Activated naive CD4-positive, alpha-beta T cell treated with anti-CD3 and anti-CD28 coated beads, Interleukin-2, amount 50 U/mL, for 24 hours (primary cell): ENCODE measurements around the gene MALL.
"Not testable (repeated sequence)": the region's sequence is repeated elsewhere in the genome, so short reads cannot be mapped to it uniquely, and the experiment has no call there.

Source experiments
- H3K27ac Mint-ChIP-seq: one replicate; pipeline ENCODE4 v1.8.0; 2021; ENCODE audit warnings: mild to moderate bottlenecking, mixed read lengths
- H3K27me3 Mint-ChIP-seq: one replicate; pipeline ENCODE4 v1.8.0; 2021; ENCODE audit warnings: mixed read lengths
- H3K36me3 Mint-ChIP-seq: one replicate; pipeline ENCODE4 v1.8.0; 2021; ENCODE audit warnings: mixed read lengths
- H3K4me1 Mint-ChIP-seq: one replicate; pipeline ENCODE4 v1.8.0; 2021; ENCODE audit warnings: mixed read lengths
- H3K4me3 Mint-ChIP-seq: one replicate; pipeline ENCODE4 v1.8.0; 2021; ENCODE audit warnings: mild to moderate bottlenecking, mixed read lengths
- H3K9me3 Mint-ChIP-seq: one replicate; pipeline ENCODE4 v1.8.0; 2021; ENCODE audit warnings: mixed read lengths

The MALL gene

DNA sequence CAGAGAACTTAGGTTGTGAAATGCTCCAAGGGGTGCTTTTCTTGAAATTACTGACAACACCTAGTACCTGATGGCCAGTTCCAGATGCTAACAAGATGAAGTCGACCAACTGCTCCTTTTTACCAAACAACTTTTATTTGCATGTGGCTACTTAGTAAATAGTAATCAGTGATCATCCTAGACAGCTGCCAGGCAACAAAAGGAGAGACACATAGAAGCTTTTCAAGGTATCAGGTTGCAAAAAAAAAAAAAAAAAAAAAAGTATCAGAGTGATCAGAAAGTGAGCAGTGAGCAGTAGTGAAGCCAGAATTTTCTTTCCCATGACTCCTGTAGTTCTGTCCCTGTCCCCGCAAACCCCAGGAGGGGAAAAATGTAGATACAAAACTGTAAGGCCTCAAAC lies 31.9 kb downstream of the MALL start:
- not testable (repeated sequence) for H3K4me3 Mint-ChIP-seq, H3K27me3 Mint-ChIP-seq, H3K9me3 Mint-ChIP-seq, H3K36me3 Mint-ChIP-seq, H3K4me1 Mint-ChIP-seq, H3K27ac Mint-ChIP-seq

DNA sequence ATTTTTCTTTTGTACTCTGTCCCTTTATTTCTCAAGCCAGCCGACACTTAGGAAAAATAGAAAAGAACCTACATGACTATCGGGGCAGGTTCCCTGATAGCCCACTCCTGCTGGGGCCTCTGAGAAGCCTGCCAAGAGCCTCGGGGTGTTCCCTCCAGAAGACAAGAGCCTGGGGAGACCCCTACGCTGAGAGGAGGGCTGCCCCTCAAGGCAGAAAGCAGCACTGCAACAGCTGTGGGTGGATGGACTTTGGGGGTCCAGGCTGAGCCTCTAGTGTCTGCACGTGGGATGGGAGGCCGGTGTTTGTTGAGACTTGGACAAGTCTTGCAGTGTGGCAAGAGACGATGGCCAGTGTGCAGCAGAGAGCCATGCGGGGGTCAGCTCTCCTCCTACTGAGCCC lies 32.5 kb downstream of the MALL start:
- not testable (repeated sequence) for H3K27me3 Mint-ChIP-seq, H3K27ac Mint-ChIP-seq, H3K4me3 Mint-ChIP-seq, H3K36me3 Mint-ChIP-seq, H3K4me1 Mint-ChIP-seq, H3K9me3 Mint-ChIP-seq

DNA sequence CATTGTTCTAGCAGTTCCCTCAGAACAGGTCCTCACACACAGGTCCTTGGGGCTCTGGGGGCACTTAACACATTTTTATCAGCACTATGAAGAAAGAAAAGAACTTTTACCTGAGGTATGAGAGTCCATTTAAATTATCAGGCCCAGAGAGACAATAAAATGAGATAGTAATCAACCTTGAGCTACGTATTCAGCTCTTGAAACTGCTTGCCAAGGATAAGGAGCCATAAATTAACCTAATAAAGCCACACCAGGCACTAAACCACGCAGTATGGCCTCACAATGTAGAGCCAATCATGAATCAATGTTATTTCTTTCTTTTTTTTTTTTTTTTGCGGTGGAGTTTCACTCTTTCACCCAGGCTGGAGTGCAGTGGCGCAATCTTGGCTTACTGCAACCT lies 37.5 kb downstream of the MALL start:
- H3K36me3 Mint-ChIP-seq, H3K27ac Mint-ChIP-seq, H3K9me3 Mint-ChIP-seq, H3K4me1 Mint-ChIP-seq, H3K27me3 Mint-ChIP-seq, H3K4me3 Mint-ChIP-seq: not testable (repeated sequence)

DNA sequence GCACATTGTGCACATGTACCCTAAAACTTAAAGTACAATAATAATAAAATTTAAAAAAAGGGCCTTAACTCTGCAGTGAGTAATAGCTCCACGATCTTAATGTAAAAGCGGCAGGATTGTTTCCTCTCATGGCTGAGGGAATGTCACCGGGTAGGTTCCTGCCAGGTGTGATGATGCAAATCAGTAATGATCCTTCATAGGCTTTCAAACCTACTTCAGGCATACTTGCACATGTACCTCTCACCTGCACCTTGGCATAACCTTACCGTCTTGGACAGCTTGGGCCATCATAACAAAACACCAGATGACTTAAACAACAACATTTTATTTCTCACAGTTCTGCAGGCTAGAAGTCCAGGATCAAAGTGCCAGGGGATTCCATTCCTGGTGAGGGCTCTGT lies 39.7 kb downstream of the MALL start:
- not testable (repeated sequence) for H3K4me3 Mint-ChIP-seq, H3K27ac Mint-ChIP-seq, H3K27me3 Mint-ChIP-seq, H3K9me3 Mint-ChIP-seq, H3K4me1 Mint-ChIP-seq, H3K36me3 Mint-ChIP-seq

DNA sequence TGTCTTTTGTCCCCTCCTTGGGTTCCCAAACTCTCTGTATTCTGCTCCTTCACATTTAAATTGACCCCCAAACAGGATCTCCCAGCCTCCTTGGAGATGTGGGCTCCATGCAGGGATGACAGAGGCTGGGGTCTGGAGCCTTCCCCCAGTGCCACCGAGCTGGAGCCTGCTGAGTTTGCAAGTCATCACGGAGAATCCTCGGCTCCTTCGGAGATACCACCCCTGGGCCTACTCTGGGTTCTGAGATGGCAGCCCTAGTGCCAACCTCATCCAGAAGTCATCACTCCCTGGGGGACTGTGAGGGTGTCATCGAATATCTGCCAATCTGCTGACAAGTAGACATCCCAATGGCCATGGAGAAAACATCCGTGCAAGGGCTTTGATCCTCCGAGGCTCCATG lies 45.8 kb downstream of the MALL start:
- H3K4me1 Mint-ChIP-seq, H3K27ac Mint-ChIP-seq, H3K4me3 Mint-ChIP-seq, H3K9me3 Mint-ChIP-seq, H3K36me3 Mint-ChIP-seq, H3K27me3 Mint-ChIP-seq: not testable (repeated sequence)

DNA sequence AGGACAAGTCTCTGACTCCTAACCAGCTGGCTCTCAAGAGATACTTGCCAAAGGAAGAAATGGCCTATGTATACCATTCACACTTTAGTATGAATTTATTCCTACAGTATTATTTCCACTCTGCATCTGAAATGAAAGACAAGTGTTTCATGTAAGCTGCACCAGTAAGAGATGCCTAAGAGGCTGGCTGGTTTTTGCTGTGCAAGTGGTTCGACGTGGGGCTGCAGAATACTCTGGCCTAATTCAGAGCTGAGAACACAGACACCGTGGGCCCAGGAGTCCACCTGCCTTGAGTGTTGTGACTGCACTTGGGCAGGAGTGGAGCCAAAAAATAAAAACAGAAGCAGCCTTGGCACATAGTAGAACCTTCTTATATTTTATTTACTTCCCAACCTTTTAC lies 47.5 kb downstream of the MALL start:
- not testable (repeated sequence) for H3K4me3 Mint-ChIP-seq, H3K9me3 Mint-ChIP-seq, H3K4me1 Mint-ChIP-seq, H3K27me3 Mint-ChIP-seq, H3K36me3 Mint-ChIP-seq, H3K27ac Mint-ChIP-seq

DNA sequence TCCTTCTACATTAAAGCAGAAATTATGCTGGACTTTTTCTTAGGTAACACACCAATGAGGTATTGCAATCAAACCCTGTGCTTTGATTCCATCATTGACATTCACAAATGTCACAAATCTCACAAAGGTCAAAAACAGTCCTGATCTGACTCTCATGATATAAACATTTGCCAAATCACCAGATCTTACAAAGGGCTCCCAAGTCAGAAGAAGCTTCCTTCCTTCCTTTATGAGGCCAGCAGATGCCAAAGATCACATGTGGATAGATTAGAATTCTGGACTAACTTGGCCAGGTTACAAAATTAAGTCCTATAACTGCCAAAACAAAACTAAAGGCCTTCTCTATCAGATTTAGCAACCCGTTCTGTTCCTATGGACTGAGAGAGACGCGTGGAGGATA lies 53.3 kb downstream of the MALL start:
- not testable (repeated sequence) for H3K4me1 Mint-ChIP-seq, H3K9me3 Mint-ChIP-seq, H3K27me3 Mint-ChIP-seq, H3K27ac Mint-ChIP-seq, H3K4me3 Mint-ChIP-seq, H3K36me3 Mint-ChIP-seq

DNA sequence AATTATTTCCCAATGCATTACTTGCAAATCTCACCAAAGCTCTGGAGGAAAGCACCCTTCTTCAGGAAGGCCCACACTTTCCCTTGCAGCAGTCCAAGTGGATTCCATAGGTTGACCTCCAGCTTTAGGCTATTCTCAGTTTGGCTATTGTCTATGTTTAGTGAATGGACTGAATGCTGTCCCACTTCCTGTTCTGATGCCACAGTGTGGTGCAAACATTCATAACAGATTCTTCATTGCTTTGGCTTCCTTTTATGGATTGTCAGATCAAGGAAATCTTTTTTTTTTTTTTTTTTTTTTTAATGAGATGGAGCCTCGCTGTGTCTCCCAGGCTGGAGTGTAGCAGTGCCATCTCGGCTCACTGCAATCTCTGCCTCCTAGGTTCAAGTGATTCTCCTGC lies 55.1 kb downstream of the MALL start:
- not testable (repeated sequence) for H3K4me3 Mint-ChIP-seq, H3K36me3 Mint-ChIP-seq, H3K27ac Mint-ChIP-seq, H3K27me3 Mint-ChIP-seq, H3K4me1 Mint-ChIP-seq, H3K9me3 Mint-ChIP-seq

DNA sequence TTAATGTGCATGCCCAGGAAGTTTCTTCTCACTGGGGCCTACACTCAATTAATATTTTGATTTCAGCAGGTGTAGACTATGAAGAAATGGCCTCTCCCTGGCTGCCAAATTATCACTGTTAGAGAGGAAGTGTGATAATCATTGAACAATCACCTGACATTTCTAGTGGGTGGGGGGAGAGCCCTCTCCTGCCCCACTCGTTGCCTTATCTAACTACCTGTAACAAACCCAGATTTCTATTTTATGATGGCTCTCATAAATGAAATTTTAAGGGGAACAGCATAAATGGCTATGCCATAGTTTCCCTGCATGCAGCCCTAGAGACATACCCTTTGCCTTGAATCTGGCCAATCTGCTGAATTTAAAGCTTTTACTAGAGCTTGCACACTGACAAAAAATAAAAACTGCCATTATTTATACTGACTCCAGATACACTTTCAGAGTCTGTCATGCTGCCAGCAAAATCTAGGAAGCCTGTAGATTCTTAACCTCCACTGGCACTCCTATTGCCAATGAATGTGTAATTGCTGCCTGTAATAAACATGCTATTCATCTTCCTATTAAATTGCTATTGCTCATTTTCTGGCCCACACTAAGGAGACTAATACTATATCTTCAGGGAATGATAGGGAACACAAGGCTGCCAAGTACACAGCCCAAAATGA lies 55.8 kb downstream of the MALL start:
- not testable (repeated sequence) for H3K9me3 Mint-ChIP-seq, H3K4me3 Mint-ChIP-seq, H3K27me3 Mint-ChIP-seq, H3K27ac Mint-ChIP-seq, H3K4me1 Mint-ChIP-seq, H3K36me3 Mint-ChIP-seq

DNA sequence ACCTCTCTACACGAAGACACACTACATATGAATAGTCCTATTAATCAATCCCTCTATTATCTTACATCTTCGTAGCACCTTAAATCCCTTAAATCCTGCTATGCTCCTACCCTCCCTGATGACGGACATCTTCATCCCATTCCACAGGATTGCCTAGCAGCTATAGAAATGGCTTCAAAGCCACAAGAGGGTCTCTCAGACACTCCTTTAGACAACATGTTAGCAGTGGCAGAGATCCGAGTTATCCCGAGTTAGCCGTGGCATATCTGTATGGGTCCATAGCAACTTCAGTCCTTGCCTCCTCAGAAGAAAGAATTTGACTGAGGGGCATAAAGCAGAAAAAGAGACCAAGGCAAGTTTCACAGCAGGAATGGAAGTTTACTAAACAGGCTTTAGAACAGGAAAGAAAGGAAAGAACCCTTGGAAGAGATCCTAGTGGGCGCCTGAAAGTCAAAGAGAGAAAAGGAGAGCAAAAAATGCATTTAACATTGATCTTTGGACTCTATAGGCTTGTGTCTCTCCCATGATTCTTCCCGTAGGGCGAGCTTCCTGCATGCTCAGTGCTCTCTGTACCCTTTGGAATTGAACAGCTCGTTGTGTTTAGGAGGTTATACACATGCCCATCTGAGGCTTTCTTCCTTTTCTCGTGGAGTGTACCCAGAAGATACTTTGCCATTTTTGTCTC lies 56.5 kb downstream of the MALL start:
- not testable (repeated sequence) for H3K27me3 Mint-ChIP-seq, H3K4me3 Mint-ChIP-seq, H3K36me3 Mint-ChIP-seq, H3K4me1 Mint-ChIP-seq, H3K27ac Mint-ChIP-seq, H3K9me3 Mint-ChIP-seq

DNA sequence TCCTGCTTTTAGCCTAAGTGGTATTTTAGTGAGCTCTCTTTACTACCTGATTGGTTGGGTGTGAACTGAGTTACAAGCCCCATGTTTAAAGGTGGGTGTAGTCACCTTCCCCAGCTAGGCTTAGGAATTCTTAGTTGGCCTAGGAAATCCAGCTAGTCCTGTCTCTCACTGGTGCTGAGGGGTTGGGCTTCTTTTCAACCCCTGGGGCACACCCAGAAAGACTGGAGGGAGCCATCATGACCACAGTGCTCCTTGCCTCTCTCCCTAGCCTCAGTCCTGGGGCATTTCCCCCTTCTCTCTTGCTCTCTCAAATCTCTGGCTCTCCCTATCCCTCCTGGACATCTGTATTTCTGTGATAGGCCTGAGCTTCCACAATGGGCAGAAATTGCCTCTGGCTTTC lies 57.6 kb downstream of the MALL start:
- not testable (repeated sequence) for H3K4me3 Mint-ChIP-seq, H3K27ac Mint-ChIP-seq, H3K36me3 Mint-ChIP-seq, H3K9me3 Mint-ChIP-seq, H3K4me1 Mint-ChIP-seq, H3K27me3 Mint-ChIP-seq

DNA sequence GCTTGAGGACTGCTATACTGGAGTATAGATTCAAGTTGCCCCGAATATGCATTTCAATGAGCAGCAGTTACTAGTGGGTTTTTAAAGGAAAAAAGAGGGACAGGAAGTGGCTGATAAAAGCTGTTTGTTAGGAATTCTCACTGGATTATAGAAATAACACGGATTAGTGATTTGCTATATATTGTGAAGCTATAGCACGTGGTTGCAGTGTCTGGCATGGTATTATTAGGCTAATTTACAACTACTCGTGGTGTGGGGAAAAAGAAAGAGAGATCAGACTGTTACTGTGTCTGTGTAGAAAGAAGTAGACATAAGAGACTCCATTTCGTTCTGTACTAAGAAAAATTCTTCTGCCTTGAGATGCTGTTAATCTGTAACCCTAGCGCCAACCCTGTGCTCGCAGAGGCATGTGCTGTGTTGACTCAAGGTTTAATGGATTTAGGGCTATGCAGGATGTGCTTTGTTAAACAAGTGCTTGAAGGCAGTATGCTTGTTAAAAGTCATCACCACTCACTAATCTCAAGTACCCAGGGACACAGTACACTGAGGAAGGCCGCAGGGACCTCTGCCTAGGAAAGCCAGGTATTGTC lies 59.7 kb downstream of the MALL start:
- not testable (repeated sequence) for H3K4me3 Mint-ChIP-seq, H3K36me3 Mint-ChIP-seq, H3K9me3 Mint-ChIP-seq, H3K27ac Mint-ChIP-seq, H3K27me3 Mint-ChIP-seq, H3K4me1 Mint-ChIP-seq

DNA sequence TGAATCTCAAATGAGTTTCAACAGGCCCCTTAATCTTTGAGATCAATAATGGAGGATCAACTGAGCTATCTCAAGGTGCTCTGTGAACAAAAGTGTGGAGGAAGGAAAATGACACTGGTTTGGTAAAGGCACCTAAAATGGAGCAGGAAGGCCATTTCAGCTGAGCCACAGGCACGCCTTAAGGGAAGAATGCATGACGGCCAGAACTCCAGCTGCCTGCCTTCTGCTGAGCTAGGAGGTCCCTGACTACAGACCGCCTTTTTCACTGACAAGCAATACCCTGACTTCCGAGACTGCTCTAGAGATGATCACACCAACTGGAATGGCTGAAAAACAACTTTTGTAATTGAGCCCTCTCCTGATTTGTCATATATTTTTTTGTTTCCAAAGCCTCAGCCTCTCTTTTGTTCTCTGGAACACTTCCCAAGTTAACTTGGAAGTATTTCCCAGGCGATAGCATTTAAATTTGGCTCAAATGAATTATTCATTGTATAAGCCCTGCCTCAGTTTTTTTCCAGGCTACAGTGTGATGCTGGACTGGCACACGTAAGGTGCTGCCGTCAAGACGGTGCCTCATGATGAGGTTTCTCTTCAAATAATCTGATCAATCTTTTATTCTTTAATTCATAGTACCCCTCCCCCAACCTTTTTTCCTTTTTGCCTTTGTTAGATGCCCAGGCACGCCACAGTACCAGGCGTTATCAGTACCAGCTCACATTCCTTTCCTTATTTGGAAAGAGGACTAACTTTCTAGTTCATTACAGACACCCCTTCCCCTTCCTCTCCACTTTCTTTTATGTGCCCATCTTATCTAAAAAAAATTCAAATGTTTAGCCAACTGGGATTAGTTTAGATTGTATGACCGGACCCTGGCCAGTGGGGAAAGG lies 60.9 kb downstream of the MALL start:
- H3K36me3 Mint-ChIP-seq, H3K27me3 Mint-ChIP-seq, H3K9me3 Mint-ChIP-seq, H3K4me1 Mint-ChIP-seq, H3K4me3 Mint-ChIP-seq, H3K27ac Mint-ChIP-seq: not testable (repeated sequence)

DNA sequence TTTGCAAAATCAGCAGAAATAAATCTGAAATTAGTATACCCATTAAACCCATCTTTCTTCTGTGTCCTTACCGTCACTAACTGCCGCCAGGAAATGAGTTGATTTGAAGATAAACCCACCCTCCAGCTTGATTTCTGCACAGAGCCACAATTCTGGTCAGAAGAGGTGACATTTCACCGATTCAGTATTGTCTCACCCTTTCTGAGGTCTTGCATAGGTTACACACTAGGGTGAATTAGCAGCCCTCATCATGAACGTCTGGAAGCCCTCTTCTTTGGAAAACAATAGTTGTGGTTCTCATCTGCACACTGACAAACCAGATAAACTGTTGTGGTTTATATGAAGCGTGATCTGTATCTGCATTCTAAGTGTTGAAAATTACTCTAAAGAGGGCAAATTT lies 61.9 kb downstream of the MALL start:
- not testable (repeated sequence) for H3K27ac Mint-ChIP-seq, H3K9me3 Mint-ChIP-seq, H3K36me3 Mint-ChIP-seq, H3K27me3 Mint-ChIP-seq, H3K4me3 Mint-ChIP-seq, H3K4me1 Mint-ChIP-seq

DNA sequence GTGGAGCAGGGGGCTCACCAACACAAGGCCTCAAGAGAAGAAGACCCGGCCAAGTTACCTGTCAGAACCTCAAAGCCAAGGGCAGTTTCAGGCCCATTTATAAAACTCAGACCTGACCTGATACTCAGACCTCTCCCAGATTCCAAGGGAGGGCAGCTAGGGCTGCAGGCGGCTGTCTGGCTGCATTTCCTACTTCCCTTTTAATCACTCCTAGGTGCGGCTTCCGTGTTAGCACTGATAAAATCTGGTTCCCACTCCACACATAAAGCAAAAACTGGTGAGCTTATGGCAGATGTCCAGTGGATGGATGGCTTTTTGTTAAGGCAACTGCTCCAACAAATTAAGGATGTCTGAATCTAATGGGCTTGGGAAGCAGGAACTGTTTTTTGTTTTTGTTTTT lies 63.5 kb downstream of the MALL start:
- not testable (repeated sequence) for H3K36me3 Mint-ChIP-seq, H3K9me3 Mint-ChIP-seq, H3K27ac Mint-ChIP-seq, H3K4me1 Mint-ChIP-seq, H3K27me3 Mint-ChIP-seq, H3K4me3 Mint-ChIP-seq

DNA sequence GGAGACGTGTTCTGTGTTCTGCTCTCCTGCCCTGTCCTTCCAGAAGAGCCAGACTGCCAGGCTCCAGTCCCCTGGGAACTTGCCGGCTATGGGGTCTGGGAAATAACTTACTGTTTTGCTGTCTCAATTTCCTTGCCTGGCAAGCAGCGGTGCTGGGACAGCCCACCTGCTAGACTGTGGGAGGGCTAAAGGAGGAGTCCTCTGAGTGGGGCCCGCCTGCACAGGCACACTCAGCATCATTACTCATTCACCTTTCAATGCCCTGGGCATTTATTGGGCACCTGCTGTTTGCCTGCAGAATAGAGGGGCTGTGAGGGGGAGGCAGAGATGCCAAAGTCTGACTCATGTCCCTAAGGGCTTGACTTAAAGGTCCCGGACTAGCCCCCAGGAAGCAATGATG lies 65.4 kb downstream of the MALL start:
- not testable (repeated sequence) for H3K27ac Mint-ChIP-seq, H3K9me3 Mint-ChIP-seq, H3K4me3 Mint-ChIP-seq, H3K36me3 Mint-ChIP-seq, H3K27me3 Mint-ChIP-seq, H3K4me1 Mint-ChIP-seq
